GM18507 (cell line): ENCODE data around the gene PLXNA1.
A peak's percentile ranks its signal among the peaks of the same experiment; 100 is the strongest.

Experiments used
- DNase-seq: peaks from one replicate; pipeline ENCODE4 v3.0.0; 2011; ENCODE audit warnings: low read depth; ENCODE audit not compliant: insufficient read length; ENCODE audit errors: extremely low spot score
- FAIRE-seq: peaks from 2 replicates; lab custom pipeline; 2011; peaks lifted over from hg19 to GRCh38; lab: Jason Lieb, UNC

The PLXNA1 gene

DNA sequence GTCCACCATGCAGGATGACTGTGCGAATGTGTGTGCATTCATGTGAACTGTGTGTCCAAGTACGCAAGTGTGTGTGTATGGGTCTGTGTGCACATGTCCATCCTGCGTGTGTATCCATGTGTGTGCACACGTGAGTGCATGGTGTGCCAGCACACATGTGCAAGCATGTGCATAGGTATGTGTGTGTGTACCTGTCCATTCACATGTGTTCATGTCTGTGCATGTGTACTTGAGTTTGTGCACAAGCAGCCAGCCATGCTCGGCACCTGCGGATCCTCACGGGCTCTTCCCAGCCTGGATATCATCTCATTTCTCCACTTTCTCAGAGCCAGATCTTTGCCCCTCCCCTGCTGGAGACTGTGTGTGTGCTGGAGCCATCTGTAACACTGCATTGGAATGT, 18.7 kb upstream of the PLXNA1 start:
- no peak for DNase-seq
- FAIRE-seq, result no peak

DNA sequence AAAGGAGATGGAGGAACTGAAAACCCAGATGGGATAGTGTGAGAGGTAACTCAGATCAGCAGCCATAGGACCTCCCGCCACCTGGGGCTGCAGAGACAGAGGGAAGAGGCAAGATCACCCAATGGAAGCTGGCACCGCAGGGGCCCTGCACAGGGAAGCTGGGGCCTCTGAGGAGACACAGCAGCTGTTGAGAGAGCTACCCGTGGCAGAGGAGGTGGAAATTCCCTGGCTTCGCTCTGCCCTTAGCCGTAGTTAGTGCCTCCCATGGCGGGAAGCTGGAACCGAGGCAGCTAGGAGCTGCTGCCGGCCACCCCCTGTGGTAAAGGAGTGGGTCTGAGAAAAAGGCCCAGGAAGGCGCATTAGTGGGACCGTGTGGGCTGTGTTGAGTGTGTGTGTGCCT, 18.0 kb upstream of the PLXNA1 start:
- DNase-seq, result no peak
- no peak for FAIRE-seq

DNA sequence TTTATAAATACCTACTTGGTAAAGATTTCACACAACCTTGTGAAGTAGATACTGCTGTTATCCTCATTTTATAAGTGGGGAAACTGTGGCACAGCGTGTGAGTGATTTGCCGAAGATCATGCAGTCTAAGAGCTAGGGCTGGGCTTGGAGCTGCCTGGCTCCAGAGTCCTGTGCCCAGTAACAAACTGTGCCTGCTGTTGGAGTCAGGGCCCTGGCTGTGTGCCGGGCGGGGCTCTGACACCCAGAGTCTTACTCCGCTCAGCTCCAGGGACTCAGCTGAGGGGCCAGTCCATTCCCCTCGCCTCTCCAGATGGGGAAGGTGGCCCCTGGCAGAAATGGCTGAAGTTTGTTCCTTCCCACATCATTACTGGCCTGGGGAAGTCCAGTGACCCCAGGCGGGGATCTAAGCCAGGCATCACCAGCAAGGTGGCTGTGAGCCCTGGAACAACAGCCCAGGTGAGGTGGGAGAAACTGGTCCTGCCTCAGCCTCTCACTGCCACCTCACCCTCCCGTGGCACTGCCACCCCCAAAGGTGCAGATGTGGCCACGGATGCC, 17.3 kb upstream of the PLXNA1 start:
- FAIRE-seq (no peak), DNase-seq (no peak)

DNA sequence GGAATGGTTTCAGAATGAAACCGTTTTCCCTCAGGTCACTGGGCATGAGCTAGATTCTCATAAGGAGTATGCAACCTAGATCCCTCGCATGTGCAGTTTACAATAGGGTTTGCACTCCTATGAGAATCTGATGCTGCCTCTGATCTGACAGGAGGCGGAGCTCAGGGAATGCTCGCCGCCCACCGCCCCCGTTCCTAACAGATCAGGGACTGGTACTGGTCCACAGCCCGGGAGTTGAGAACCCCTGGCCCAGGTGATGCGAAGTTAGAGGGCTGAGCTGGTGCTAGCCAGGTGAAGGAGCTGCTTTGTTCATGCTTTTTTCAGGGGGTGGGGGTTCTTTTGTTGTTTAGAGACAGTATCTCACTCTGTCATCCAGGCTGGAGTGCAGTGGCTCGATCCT, 15.5 kb upstream of the PLXNA1 start:
- FAIRE-seq (no peak), DNase-seq (no peak)

DNA sequence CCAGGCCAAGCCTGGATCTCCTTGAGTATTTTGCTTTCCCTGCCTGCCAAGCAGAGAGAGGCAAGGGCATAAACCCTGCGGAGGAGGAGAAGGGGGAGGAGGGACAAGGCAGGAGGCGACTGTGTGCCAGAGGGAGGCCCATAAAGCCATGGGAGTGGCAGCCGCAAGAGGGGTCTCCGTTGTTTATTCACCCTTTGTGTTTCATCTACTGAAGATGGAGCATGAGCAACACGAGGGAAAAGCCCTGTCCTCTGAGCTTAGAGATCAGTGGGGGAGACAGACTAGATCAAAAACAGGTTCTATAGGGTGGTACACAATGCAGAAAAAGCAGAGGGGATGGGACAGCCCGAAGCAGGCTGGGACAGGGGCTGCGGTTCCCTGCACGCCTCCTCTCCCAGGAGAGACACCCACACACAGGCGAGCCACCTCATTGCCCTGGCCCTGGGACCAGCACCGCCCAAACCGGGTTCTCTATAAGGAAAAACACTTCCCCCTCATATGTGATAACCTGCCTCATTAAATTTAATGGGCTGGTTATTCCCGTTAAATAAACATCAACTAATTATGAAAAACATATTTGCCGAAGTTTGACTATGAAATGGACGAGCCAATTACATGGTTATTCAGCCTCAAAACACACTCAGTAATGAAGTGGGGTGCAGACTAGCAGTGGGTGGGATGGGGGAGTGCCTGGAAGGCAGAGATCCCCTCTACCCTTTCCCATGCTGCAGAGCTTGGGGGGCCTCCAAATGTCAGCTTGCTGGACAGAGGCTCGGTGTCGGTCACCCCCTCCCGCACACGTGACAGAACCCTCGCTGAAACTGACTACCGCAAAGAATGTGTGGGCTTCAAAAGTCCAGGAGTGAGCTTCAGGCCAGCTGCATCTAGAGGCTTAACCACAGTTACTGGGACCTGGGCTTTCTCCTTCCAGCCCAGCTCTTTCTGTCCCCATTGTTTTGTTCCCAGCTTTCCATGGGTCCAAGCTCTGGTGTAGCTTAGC, 14.2 kb upstream of the PLXNA1 start:
- DNase-seq, result no peak
- FAIRE-seq, result no peak

DNA sequence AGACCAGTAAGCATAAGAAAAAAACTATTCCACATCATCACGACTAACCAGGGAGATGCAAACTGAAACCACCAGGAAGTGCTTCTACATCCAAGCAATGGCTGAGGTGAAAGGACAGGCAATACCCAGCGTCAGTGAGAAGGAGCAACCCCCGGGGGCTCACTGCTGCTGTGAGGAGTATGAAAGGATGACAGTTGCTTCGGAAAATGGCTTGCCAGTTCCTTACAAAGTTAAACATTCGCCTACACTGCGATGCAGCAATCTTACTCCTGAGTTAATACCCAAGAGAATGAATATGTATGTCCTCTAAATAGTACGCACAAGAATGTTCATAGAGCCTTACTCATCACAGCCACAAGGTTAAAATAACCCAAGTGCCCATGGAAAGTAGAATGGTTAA, 13.3 kb upstream of the PLXNA1 start:
- FAIRE-seq (no peak), DNase-seq (no peak)

DNA sequence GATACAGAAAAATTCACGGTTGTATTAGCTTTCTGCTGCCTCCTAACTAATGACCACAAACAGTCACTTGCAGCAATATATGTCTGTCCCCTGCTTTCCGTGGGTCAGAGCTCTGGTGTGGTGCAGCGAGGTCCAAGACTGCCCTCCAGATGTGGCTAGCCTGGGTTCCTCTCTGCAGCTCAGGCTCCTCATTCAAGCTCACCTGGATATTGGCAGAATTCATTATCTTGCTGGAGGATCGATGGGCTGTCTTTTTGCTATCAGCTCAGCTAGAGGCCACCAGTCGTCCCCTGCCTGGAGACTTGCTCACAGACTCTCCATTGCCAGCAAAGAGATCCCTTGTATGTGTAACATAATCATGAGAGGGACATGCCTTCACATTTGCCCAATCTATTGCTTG, 12.8 kb upstream of the PLXNA1 start:
- FAIRE-seq, result no peak

DNA sequence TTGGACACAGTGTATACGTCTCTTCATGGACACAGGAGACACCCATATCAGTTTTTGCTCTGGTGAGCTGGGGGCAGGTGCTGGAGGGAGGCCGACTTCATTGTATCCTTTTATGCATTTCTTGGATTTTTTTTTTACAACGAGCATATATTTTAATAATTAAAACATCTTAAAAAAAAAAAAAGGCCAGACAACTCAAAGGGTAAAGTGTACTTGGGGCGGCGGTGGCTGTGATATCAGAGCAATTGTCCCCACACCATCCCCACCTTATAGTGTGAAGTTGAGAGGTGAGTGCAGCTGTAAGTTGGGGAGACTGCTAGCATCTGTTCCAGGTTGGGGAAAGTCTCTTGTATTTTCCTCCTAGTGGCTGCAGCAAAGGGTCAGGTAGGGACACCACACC, 12.0 kb upstream of the PLXNA1 start:
- DNase-seq, result no peak
- no peak for FAIRE-seq

More for the DNA sequence above, 12.8 kb upstream of the PLXNA1 start:
- DNase-seq, result no peak

DNA sequence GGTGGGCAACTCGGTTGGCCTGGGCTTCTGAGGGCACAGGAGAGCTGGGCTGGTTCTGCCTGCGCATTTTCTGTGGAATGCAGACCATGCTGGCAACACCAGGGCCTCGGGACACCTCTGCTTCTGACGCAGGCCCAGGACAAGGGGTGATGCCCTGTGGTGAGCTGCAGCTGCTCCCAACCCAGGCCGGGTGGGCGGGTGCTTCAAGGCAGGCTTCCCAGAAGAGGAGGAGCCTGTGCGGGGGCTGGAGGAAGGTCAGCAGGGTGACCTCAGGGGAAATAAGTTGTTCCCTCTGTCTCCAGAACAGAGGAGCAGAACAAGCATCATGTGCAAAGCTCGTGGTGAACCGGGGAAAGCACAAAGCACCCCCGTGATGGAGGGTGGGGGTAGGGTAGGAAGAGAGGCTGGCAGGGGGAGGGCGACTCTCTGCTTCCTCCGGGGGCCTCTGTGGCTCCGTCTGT, 11.0 kb upstream of the PLXNA1 start:
- DNase-seq (no peak), FAIRE-seq (no peak)

DNA sequence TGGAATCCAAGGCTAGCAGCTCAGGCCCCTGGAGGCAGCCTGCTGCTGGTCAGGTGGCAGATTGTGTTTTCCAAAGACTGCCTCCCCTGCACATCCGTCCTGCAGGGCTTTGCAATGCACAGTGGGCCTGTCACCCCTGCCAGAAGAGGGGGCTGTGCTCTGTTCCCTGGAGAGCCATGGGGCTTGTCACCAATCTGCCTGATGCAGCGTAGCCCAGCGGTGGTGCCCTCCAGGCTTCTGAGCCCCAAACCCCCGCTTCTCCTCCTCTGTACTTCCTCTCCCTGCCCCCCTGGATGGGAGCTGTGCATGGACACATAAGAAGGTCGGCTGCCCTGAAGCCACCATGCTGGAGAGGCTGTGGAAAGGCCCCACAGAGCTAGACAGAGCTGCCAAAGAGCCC, 10.0 kb upstream of the PLXNA1 start:
- no peak for FAIRE-seq
- no peak for DNase-seq

DNA sequence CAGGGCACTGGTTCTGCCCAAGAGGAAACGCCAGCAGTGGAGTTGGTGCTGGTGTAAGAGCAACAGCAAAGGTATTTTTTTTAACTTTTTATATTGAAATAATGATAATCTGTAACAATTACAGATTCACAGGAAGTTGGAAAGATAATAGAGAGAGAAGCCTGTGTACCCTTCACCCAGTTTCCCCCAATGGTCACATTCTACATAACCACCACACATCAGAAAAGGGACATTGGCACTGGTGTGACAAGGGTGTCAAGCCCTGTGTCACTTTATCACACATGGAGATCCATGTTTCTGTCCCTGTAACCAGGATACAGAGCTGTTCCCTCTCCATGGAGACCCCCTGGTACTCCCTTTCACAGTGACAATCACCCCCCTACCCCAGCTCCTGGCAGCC, 9.1 kb upstream of the PLXNA1 start:
- FAIRE-seq, result no peak
- no peak for DNase-seq

DNA sequence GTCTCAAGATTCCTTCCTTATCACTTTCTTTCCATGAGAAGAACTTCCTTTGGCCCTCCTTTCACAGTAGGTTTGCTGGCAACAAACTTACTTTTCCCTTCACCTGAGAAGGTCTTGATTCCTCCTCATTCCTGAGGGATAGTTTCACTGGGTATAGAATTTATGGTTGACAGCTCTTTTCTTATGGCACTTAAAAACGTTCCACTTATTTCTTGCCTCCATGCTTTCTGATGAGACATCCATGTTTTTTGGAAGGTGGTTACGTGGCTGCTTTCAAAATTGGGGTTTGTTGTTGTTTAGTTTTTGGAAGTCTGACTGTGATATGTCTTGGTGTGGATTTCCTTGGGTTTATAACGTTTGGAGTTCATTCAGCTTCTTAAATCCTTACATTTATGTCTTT, 8.2 kb upstream of the PLXNA1 start:
- DNase-seq (no peak), FAIRE-seq (no peak)

DNA sequence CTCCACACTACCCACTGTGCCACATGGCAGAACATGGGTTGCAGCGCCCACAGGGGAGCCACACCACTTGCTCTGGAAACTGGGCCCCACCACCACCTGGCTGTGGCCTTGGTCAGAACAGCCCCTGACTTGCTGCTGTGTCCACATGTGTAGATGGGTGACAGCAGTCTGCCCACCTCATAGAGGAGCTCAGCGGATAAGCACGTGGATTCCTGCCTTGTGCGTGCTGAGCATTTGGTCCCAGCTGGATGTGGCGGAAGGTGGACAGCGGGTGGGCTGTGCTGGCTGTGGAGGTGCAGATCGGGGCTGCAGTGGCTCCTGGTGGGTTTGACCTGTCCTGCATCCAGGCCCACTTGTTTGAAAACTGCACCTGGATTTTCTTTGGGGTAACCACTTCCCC, 6.0 kb upstream of the PLXNA1 start:
- no peak for DNase-seq
- no peak for FAIRE-seq

DNA sequence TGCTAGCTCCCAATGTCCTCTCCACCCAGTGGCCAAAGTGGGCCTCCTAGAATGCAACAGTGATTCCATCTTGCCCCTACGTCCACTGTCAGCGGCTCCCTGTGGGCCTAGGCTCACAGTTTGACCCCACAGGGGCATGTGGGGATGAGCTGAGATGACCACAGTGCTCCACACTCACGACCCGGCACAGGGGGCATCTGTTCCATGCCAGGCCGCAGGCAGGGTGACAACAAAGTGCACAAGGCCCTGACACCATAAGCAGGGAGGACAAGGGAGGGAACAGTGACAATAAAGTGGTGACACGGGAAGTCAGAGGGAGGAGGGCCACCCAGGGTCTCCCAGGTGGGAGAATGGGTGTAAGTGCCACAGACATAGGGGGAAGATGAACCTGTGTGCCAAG, 5.1 kb upstream of the PLXNA1 start:
- no peak for DNase-seq
- no peak for FAIRE-seq

DNA sequence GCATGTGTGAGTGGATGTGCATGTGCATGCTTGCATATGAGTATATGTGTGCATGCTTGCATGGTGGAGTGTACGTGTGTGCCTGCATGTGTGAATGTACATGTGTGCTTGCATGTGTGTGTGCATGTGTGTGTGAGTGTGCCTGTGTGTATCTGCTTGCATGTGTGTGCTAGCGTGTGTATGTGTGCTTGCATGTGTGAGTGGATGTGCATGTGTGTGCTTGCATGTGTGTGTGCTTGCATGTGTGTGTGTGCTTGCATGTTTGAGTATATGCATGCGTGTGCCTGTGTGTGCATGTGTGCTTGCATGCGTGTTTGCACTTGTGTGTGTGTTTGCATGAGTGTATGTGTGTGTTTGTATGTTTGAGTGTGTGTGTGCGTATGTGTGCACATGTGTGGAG, 4.6 kb upstream of the PLXNA1 start:
- FAIRE-seq, result no peak

DNA sequence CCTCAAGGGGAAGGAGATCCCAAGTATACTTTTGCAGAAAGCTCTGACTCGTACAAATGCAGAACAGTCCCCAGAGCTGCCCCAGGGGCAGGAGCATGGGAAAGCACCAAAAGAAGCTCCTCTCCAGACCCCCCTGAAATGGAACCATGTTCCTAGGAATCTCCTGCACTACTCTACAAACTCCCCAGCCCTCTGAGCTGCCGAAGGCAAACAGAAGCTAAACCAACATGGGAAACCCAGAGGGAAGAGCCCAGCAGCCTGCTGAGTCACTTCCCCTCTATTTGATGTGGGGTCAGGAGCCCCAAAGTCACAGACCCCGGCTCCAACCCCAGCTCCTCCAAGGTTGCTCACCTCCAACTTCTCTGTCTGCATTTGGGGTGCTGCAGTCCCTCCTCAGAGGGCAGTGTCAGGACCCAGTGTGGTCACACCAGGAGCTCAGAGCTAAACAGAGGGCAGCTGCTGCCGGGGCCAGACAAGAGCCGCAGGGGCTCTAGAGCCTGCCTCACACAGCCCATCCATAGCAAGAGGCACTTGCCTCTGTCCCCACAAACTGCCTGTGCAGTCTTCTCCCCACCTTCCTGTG, 3.8 kb upstream of the PLXNA1 start:
- DNase-seq (no peak), FAIRE-seq (no peak)

More for the DNA sequence above, 4.6 kb upstream of the PLXNA1 start:
- DNase-seq, result no peak

DNA sequence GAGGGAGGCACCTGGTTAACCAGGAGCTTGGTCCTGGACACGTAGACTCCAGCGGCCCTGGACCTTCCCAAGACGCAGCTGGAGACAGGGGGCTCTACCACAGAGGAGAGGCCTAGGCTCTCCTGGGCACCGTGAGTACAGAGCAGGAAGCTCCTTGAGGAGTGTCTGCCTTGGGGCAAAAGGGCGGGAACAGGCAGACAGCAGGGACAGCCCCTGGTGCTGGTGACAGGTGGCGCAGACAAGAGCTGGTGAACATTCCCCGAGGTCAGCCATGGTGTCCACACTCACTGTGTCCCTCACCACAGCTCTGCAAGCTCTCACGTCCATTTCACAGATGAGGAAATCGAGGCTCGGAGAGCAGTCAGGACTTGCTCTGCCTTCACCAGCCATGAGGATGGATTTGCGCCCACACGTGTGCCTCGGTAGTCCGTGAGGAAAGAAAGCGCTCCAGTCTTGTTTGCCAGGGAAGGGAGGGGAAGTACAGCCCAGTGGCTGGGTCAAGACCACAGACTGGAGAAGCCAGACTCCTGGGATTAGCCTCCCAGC, 2.6 kb upstream of the PLXNA1 start:
- DNase-seq (no peak), FAIRE-seq (no peak)

DNA sequence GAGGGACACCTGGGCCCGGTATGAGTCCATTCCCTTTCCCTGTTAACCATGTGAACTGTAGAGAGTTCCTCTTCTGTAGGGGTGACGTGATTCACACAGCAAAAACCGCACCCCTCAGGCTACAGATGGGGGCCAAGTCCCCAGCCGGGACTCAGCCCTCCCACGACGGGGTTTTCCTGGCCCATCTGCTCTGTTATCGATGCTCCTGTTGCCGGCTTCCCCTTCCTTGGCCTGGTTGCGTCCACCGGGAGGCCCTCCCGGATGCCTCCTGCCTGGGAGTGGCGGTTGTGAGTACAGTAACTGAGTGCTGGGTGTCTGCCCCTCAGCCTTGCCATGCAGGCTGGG, 817 bp upstream of the PLXNA1 start:
- peak; percentile 43 for DNase-seq
- FAIRE-seq, result no peak

DNA sequence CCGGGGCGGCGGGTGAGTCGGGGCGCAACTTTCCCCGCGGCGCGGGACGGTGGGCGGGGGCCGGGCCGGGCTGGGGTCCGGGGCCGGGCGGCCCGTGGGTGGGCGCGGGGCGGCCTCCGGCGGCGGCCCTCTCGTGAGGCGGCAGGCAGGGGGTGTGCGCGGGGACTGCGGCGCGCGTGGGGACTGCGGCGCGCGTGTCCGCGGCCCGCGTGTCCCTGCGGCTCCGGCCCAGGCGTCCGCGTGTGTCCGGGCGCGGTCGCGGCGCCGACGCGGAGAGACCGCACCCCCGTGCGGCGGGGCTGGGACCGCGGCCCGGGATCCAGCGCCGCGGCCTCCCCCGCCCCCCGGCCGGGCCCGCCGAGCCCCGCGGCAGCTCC, 349 bp downstream of the PLXNA1 start:
- no peak for FAIRE-seq
- DNase-seq, result no peak

DNA sequence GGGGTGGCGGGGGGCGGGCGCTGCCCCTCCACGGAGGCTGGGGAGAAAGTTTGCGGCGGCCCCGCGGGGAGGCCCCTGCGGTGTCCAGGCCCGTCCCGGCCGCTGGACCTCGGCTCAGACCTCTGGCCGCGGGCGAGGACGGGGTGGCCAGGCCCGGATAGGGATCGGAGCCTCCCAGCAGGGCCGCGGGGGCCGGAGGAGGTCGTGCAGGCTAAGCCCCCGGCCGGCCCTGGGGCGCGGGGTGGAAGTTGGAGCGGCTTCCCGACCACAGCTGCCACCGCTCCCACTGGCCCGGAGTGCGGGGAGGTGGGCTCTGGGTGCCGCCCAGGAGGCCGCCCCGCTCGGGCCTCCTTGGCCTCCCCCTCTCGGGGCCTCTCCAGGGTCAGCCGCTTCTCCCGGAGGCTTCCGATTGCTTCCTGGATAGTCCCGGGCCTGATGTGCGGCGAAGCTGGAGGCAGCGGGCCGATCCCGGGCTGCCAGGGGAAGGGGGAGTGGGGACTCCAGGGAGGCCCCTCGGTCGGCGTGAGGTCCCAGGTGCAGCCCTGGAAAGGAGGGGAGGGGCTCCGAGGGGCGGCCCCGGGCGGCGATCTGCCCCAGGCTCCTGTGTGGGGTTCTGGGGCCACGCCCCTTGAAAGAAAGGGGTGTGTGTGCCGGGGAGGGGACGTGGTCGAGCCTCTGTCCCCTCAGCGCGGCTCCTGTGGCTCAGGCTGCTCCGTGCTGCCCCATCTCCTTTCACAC, 907 bp downstream of the PLXNA1 start:
- FAIRE-seq, result no peak
- DNase-seq, result no peak
